GM18867 (cell line): ENCODE data around the gene NTM.
A peak's percentile ranks its signal among the peaks of the same experiment; 100 is the strongest.

Source experiments
- ATAC-seq: cut with Tn5 transposase; IDR thresholded peaks from one replicate; pipeline ENCODE4 v1.9.1; 2021; ENCODE audit warnings: mild to moderate bottlenecking, moderate library complexity; ENCODE audit not compliant: unreplicated experiment

Gene NTM

DNA sequence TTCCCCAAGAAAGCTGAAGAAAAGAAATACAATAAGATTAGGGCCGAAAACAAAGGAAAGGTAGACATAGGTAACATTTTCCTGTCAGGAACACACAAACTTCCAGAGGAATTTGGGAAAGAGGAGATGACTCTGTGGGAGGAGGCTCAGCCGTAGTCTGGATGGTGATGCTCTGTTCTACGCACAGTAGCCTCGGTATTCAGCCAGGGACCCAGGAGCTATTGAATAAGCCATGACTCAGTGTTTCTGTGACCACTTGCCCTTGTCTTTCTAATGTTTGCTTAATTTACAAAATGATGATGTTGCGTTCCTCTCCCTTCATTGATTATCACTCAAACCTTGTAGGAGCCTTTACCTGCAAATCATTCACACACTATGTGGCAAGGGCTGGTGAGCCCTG, 745.0 kb downstream of the NTM start:
- ATAC-seq = no peak

DNA sequence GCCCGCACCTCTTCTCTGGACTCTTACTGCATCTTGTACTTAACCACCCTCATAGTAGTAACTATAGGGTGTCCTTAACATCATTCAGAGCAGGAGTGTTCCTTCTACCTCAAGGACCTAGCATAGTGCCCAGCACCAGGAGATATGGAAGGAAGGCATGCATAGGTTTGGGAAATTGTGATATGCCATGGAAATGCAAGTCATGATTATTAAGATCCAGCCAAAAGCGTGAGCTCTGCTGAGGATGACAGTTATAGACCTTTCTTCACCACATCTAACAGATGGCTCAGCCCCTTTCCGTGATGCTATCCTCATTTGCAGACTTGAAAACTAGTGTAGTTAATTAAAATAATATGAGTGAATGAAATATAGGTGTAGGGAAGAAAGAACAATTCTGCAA, 746.1 kb downstream of the NTM start:
- no peak for ATAC-seq

DNA sequence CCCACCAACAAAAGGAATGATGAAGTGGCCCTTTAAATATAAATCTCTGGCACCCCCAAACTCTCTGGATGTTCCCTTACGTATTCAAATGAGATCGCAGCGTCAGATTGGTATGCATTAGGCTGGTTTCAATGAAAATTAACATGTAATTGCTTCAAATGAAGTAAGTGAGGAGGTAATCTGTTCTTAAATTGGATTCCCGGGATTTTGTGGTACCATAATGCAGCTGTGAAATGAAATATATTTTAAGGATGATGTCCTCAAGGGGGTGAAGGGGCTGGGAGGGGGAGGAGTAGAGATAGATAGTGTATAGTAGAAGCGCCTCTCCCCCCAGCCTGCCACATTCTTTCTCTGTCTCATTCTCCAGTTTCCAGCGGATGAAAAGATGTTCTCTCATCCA, 748.2 kb downstream of the NTM start:
- ATAC-seq = no peak

DNA sequence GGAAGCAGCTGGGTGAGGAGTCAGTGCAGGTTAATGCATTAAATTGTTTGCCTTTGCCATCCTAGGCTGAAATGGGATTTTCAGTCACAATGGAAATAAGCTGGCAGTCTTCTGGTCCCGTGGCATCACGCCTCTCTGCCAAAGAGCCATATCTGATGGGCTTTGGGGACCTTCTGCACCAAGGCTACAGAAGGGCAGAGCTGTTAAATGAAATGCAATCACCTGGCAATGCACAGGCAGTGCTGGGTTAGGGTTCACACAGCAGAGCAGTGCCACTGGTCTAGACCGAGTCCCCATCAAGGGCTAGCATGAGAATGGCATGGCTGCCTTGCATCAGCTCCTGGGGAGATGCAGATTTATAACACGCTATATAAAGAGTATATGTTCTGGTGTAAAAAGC, 749.2 kb downstream of the NTM start:
- no peak for ATAC-seq

DNA sequence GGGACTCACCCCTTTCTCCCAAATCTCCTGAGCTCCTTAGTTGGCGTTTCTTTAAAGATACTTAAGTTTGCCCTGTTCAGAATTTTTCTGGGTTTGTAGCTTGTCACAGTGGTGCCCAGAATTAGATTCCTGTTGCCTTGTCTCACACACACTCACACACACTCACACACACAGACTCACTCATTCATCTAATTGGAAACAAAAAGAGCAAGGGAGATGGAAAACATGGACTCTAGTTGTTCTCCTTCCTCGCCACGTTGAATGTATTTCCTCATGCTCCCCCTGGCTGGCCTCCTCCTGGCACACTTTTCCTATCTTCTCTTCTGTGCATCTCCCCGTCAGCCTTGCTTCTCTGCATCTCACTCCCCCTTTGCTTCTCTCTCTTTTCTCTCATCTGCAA, 752.3 kb downstream of the NTM start:
- ATAC-seq = no peak

DNA sequence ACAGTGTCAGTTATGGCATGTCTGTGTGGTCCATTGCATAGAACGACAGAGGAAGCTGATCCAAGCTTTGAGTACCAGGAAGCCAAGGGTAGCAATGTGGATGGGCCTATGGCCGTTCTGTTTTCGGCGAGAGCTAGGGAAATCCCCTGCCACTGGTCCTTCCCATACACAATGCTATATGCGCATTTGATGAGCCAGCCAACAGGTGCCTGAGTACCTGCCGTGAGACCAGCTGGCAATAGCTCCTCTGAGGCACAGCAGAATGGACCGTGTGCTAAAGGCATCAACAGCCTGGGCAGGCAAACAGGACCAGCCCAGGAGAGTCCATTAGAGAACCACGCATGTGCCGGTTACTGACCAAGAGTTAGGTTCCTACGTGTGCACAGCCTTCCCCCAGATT, 753.0 kb downstream of the NTM start:
- peak; percentile 14 for ATAC-seq

DNA sequence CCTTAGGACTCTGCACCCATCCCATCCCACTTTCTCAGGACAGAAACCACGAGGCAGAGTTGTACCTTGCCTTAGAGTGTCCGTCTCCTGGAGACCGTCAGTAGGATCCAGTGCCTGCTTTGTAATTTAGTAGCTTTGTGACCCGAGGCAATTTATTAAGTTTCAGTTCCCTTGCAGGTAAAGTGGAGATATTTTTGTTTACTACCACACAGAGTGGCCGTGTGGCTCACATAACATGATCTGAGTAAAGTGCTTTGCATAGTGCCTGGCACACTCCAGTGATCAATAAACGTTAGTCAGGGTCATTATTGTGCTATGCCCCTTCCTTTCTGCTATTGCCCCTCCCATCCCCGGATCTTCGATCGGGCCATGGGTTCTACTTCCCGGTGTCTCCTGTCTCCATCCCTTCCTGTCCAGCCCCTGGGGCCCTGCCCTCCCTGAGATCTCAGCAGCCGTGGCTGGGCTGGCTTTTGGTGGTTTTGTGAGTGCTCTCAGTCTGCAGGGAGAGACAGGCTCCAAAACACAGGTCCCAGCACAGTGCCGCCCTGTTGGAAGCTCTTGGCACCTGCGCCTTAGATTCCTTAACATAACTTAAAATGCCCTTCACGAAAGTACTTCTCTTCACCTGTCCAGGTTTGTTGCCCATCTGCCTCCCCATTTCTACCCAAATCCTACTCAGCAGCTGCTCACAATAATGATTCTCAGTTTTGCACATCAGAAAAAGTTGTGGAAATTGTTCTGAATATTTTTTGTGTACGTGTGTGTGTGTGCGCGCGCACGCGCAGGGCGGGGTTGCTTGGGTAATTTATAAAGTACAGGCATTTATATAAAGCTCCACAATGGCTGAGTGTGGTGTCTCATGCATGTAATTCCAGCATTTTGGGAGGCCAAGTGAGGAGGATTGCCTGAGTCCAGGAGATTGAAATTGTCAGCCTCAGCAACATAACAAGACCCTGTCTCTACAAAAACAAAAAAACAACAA, 753.7 kb downstream of the NTM start:
- peak; percentile 89 for ATAC-seq

DNA sequence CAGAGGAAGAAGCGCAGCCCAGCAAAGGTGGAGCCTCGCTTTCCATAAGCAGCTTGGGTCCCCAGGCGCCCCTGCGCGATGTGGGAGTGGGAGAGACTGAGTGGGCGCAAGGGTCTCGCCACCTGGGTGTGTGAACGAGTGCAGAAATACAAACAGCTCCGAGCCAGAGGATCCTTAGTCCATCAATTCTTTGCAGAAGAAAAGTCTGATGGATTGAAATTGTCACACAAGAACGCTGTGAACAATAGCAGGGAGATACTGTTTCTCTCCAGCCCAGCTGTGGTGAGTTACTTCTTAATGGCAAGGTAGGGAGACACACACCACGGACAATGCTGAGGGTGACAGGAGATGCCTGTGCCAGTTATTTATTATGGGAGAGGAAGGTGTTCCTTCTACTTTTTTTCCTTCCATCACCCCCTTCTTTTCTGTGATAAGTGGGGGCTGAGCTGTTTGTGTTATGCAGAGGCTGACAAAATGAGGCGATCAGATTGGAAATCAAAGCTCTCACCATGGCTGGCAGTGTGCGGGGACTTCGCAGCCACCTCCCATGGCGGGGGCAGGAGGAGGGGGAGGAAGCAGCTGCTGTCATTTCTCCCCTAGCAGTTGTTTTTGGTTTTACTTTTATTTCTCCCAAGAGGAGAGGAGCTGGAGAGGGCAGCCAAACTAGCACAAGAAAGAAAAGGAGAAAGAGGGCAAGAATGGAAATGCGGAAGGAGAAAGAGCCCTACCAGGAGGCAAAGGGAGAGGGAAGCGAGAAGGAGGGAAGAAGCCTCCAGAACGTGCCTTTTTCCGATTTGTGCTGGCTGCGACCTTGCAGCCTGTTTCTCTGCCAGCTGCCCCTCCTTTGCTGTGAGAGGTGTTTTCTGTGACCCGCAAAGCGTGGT, 755.8 kb downstream of the NTM start:
- no peak for ATAC-seq

DNA sequence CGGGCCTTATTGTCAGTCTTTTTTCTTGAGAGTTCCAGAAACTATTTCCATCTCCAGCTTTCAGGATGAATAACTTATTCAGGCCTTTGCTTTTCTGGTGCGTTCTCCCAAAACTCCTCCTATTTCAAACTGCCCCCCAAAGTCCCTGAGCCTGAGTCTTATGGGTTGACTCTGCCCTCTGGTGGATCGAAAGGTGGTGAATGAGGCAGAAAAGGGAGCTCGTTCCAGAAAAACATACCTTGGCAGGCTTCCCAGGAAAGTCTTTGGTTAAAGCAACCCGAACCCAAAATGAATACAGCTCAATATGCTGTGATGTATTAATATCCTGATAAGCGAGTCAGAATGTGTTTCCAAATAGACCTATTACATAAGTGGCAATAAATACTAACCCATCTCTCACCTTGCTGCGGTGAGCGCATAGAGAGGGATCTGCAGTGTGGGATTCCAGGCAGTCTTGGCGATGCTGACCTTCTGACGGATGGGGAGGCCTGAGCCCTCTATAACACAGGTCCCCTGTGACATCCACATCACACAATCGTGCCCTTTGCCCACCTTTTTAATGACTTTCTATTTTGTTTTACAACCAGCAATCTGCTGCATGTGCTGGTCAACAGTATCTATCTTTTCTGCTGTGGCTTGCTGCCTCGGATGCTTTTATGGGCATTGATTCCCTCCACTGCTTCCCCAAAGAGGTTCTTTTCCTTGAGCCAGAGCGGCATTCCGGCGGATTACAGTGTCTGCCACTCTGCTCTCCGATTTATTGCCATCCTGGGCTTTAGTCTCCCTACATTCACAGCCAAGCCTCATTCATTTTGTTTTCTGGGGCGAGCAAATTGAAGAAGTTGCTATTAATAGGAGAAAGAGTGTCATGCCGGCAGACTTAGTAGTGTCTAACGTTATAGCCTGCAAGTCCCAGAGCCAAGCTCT, 756.8 kb downstream of the NTM start:
- no peak for ATAC-seq

DNA sequence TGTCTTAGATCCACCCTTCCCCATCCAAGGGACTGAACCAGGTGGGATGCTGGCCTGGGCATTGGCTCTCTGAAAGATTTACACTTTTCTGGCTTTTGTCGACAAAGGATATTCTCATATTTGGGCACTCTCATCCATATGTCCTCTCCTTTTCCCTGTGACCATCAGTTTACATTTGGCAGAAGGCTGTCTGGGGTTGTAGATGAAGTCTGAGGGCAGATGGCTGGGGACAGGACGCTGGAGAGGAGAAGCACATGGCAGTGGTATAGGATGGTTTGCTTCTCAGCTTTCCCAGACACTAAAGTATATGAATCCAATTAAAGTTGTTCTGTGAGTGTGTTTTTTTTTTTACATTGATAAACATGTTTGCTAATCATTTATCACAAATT, 757.5 kb downstream of the NTM start:
- no peak for ATAC-seq

DNA sequence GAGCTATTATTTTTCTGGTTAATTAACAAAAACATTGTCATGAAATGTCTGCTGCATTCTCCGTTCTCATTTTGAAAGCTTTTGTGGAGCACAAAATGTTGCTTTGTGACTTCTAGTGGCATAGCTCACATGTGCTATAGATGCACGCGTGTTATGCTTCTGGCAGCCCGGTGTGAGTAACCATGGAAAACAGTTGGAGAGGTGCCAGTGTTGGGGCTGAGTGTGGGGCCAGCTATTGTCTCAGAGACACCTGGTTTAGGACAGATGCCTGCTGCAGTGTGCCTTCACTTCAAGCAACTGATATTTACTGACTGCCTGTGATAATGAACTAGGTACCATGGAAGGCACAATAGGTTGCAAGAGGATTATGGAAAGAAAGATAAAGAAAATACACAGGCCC, 760.6 kb downstream of the NTM start:
- ATAC-seq = no peak

DNA sequence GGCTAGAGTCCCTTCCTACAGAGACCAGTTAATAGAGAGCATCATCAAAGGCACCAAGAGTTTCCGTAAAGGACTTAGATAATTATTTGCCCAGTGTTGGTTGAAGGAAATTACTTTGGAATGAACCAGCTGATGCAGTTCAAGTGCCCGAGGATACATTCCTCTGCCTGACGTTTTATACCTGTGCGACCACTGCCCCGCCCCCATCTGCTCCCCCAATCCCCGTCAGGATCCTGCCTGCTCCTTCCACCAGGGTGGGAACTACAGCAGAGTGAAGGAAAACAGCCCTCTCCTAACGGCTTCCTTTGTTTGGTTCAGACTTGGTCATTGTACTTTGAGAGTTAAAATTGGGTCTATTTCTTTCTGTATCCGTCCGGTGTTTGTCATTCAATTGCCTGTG, 761.5 kb downstream of the NTM start:
- ATAC-seq = no peak

DNA sequence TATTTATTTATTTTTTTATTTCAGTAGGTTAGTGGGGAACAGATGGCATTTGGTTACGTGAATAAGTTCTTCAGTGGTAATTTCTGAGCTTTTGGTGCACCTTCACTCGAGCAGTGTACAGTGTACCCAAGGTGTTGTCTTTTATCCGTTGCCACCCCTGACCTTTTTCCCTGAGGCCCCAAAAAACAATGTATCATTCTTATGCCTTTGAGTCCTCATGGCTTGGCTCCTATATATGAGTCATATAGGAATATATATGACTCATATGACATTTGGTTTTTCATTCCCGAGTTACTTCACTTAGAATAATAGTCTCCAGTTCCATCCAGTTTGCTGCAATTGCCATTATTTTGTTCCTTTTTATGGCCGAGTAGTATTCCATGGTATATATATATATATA, 763.9 kb downstream of the NTM start:
- ATAC-seq = no peak

DNA sequence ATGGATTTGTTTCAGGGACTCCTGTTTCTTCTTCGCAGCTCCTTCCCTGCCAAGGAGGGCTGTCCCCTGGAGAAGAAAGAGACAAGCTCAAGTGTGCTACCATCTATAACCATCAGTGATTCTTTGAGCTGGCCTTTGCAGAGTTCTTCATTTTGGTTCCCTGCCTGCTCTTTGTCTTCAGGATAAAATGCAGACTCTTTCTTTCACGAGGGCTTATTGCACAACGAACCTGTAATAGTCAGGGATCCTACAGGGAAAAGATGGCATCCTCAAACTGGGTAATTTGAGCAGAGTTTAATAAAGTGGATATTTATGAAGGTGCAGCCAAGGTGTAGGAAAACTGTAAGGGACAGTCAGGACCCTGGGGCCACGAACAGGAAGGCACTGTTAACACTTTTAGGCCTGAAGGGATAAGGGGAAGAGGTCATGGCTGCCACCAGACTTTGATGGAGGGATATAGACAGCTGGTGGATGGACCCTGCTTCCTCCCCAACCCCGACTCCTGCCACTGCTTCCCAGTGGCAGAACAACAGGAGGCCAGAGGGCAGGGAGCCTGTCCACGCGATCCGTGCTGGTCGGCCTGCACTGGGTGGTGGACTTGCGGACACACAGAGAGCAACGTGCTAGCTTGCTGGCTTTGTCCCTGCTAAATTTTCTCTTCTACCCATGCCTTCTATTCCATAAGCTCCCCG, 767.0 kb downstream of the NTM start:
- ATAC-seq = no peak

DNA sequence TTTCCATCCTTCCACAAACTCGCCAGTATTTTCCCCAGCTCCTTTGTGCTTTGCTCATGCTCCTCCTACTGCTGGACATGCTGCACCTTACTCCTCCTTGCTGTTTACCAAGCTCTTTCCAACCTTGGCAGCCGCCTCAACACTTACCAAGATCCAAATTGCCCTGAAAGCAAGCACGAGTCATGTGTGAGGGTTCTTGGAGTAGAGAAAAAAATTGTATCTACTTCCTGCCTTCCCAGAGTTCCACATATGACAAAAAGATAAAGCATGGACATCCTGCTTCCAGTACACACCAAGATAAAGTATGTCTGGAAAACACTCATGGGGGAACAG, 767.5 kb downstream of the NTM start:
- no peak for ATAC-seq

DNA sequence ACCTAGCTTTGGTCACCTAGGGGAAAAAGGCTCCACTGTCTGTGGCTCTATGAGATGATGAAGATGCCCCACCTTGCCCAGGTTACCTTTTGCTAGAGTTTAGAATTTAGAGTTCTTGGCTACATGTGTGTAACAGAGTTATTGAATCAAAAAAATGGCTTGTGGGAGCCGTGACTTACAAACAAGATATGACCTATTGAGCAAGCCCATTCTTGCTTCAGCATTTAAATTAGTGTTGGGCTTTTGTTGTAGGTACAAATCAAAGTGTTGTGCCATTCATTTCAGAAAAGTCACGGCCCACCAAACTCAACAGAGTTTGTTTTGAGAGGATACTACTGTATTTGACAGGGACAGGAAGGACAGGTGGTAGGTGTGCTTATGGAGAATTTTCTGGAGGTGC, 768.8 kb downstream of the NTM start:
- no peak for ATAC-seq

DNA sequence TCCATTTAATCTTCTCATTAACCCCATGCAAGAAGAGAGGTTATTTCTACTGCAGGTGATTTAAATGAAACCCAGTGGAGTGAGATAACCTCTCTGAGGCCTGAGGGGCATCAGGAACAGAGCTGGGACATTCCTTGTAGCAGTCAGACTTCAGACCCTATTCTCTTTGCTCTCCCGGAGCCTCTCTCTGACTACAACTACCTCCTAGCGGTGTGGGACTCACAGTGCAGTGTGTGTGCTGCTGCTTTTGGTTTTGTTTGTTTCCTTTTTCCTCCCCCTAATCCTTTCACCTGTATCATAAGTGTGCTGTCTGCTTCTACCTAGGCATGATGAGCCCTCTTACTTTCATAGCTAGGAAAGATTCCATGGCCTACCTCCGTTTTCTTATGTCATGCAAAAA, 769.6 kb downstream of the NTM start:
- peak; percentile 55 for ATAC-seq

DNA sequence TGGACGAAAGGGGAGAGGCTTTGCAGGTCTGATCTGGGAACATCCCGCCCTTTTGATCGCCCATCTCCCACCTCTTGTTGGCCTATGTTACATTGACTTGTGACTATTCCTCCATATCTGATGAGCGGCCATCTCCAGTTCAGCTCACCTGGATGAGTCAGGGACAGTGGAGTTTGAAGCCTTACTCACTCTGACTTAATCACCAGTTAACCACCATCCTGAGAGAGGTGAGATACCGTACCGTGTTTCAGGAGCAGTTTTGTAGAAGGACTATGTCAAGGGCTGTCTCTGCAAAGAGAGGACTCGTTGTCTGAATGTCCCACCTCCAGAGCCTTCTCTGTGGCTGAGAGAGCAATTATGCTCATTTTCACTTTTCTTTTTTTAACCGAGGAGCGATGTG, 771.7 kb downstream of the NTM start:
- ATAC-seq = no peak

DNA sequence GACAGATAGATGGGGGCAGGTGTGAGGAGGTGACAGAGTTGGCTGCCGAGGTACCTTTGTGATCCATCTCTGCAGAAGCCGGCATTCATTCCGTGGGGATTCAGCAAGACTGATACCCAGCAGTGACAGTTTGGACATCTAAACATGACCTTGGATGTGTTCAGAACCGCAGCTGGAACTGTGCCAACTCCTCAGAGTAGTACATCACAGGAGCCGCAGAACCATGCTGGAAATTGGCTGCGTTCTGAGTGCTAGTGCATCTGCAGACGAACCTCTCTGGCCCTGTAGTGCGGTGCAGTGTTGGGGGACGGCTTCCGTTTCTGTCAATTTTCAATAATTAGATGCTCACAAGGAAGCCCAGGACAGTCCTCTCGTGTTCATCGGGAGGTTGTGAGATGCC, 772.1 kb downstream of the NTM start:
- ATAC-seq = no peak

DNA sequence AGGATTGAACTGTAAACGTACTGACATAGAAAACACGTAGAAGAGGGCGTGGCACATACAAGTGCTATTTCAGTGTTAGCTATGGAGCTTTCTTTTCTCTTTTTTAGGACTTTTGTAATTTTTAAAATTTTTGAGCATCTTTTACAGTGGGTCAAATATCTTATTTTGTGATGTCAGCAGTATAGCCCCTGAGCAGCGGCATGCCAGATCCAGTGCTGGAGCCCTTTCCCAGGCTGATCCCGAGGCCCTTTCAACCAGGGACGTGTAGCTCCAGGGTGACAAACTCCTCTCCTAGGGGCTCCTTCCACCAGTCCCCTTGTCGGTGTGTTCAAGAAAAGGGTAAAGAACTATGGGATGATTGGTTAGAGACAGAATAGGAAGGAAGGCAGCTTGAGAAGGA, 777.0 kb downstream of the NTM start:
- no peak for ATAC-seq
